H1 (cell line): ENCODE measurements around the gene PCDHB3. TPM values are rescaled to one million over a fixed set of nuclear protein-coding genes. Genes with fewer than 3 reads are reported as not detected.

ENCODE experiments used
- CTCF ChIA-PET: fragments of 300-600 bp; sonication (Branson Sonifier 250); formaldehyde crosslinking; loops from one replicate; lab custom pipeline; 2021; ENCODE audit not compliant: partially characterized antibody; lab: Charles Lee
- POLR2A ChIA-PET: fragments of 300-600 bp; sonication (Branson Sonifier 250); formaldehyde crosslinking; loops from one replicate; lab custom pipeline; 2021; ENCODE audit warnings: inconsistent platforms; ENCODE audit not compliant: partially characterized antibody; lab: Charles Lee
- DNase-seq, 2 experiments: peaks; one replicate each; pipeline versions ENCODE4 v3.0.0 to v3.0.0-alpha.2; 2010 to 2022; ENCODE audit warnings: low spot score in 2 of 2, low read depth in 1 of 2, mixed read lengths in 1 of 2
- FAIRE-seq: peaks from 2 replicates; lab custom pipeline; 2011; peaks lifted over from hg19 to GRCh38; lab: Jason Lieb, UNC
- H2AFZ ChIP-seq: 2 replicates; pipeline ENCODE4 v1.8.1; 2012; ENCODE audit warnings: low read length, inconsistent platforms
- H2AK5ac ChIP-seq: 2 replicates; pipeline ENCODE4 v1.6.1; 2013; ENCODE audit warnings: low read depth, low read length
- H2BK120ac ChIP-seq: replicated peaks from 2 replicates; pipeline ENCODE3; 2013; ENCODE audit warnings: low read depth, low read length, inconsistent platforms
- H2BK12ac ChIP-seq: 2 replicates; pipeline ENCODE4 v1.6.1; 2013; ENCODE audit warnings: low read depth, low read length
- H2BK15ac ChIP-seq: 2 replicates; pipeline ENCODE4 v1.6.1; 2013; ENCODE audit warnings: low read length
- H2BK20ac ChIP-seq: 2 replicates; pipeline ENCODE4 v1.6.1; 2013; ENCODE audit warnings: low read length
- H2BK5ac ChIP-seq: 2 replicates; pipeline ENCODE4 v1.6.1; 2013; ENCODE audit warnings: low read depth, low read length
- H3K14ac ChIP-seq: 2 replicates; pipeline ENCODE4 v1.6.1; 2013; ENCODE audit warnings: inconsistent platforms; ENCODE audit not compliant: insufficient read length
- H3K18ac ChIP-seq: 2 replicates; pipeline ENCODE4 v1.6.1; 2013; ENCODE audit warnings: low read length; ENCODE audit errors: extremely low read depth
- H3K23ac ChIP-seq: 2 replicates; pipeline ENCODE4 v1.6.1; 2013; ENCODE audit warnings: inconsistent platforms; ENCODE audit not compliant: insufficient read length
- H3K23me2 ChIP-seq: 2 replicates; pipeline ENCODE4 v1.6.1; 2013; ENCODE audit warnings: low read depth, low read length
- H3K27ac ChIP-seq: 2 replicates; pipeline ENCODE4 v1.6.1; 2011; ENCODE audit warnings: low read depth, low read length, inconsistent platforms
- H3K27me3 ChIP-seq, 4 experiments: replicated peaks in 1 of 4; 1 replicate in 1 of 4; 2 replicates in 3 of 4; pipeline versions ENCODE4 v1.6.1 to v1.8.1; 2011 to 2013; ENCODE audit warnings: low read length in 3 of 4, mild to moderate bottlenecking in 3 of 4, inconsistent platforms in 2 of 4, mixed read lengths in 2 of 4, moderate library complexity in 1 of 4; ENCODE audit not compliant: control insufficient read depth in 3 of 4, insufficient read depth in 3 of 4; ENCODE audit errors: extremely low read depth in 1 of 4
- H3K36me3 ChIP-seq, 4 experiments: 2 replicates each; pipeline versions ENCODE4 v1.6.1 to v1.8.1; 2011 to 2013; ENCODE audit warnings: mild to moderate bottlenecking in 4 of 4, low read length in 3 of 4, moderate library complexity in 2 of 4, control low read depth in 1 of 4, inconsistent platforms in 1 of 4; ENCODE audit not compliant: insufficient read depth in 4 of 4, control insufficient read depth in 2 of 4
- H3K4ac ChIP-seq: replicated peaks from 2 replicates; pipeline ENCODE3; 2013; ENCODE audit warnings: low read length, low read depth, mixed read lengths, inconsistent platforms; ENCODE audit not compliant: insufficient read length
- H3K4me1 ChIP-seq, 4 experiments: replicated peaks in 1 of 4; 1 replicate in 1 of 4; 2 replicates in 3 of 4; pipeline versions ENCODE4 v1.6.1 to v1.8.1; 2011 to 2013; ENCODE audit warnings: low read length in 3 of 4, inconsistent platforms in 2 of 4, mixed read lengths in 1 of 4; ENCODE audit not compliant: insufficient read depth in 4 of 4, control insufficient read depth in 3 of 4
- H3K4me2 ChIP-seq, 2 experiments: 2 replicates each; pipeline versions ENCODE4 v1.6.1 to v1.8.1; 2011 to 2013; ENCODE audit warnings: low read depth in 2 of 2, low read length in 2 of 2, control low read depth in 1 of 2, inconsistent platforms in 1 of 2, mild to moderate bottlenecking in 1 of 2; ENCODE audit not compliant: insufficient read depth in 1 of 2
- H3K4me3 ChIP-seq, 4 experiments: fragments of 200-600, 300-600 bp in 1 of 4; sonication (generic), shearing (Covaris generic), sonication (Bioruptor Twin) in 1 of 4; 2 replicates each; pipeline versions ENCODE4 v1.5.1 to v1.8.1; 2011 to 2016; ENCODE audit warnings: low read length in 4 of 4, low read depth in 3 of 4, control low read depth in 2 of 4, inconsistent platforms in 2 of 4, mild to moderate bottlenecking in 2 of 4, mixed read lengths in 1 of 4, moderate library complexity in 1 of 4; ENCODE audit not compliant: insufficient read depth in 2 of 4; ENCODE audit errors: extremely low read depth in 1 of 4
- H3K56ac ChIP-seq: replicated peaks from 2 replicates; pipeline ENCODE3; 2013; ENCODE audit warnings: low read depth, mild to moderate bottlenecking, mixed read lengths, low read length, inconsistent platforms; ENCODE audit not compliant: insufficient read length
- H3K79me1 ChIP-seq: 2 replicates; pipeline ENCODE4 v1.6.1; 2013; ENCODE audit warnings: low read depth, low read length, control low read depth
- H3K79me2 ChIP-seq, 2 experiments: 2 replicates each; pipeline versions ENCODE4 v1.6.1 to v1.8.1; 2012 to 2013; ENCODE audit warnings: low read length in 2 of 2, mild to moderate bottlenecking in 2 of 2, inconsistent platforms in 1 of 2; ENCODE audit not compliant: insufficient read depth in 2 of 2, control insufficient read depth in 1 of 2
- H3K9ac ChIP-seq, 4 experiments: replicated peaks in 1 of 4; 1 replicate in 1 of 4; 2 replicates in 3 of 4; pipeline versions ENCODE4 v1.6.1 to v1.8.1; 2011 to 2013; ENCODE audit warnings: low read depth in 3 of 4, low read length in 3 of 4, control low read depth in 2 of 4, mild to moderate bottlenecking in 2 of 4, moderate library complexity in 2 of 4, inconsistent platforms in 1 of 4; ENCODE audit errors: extremely low read depth in 1 of 4
- H3K9me3 ChIP-seq, 2 experiments: 2 replicates each; pipeline versions ENCODE4 v1.6.1 to v1.8.1; 2012 to 2013; ENCODE audit warnings: mild to moderate bottlenecking in 2 of 2, moderate library complexity in 2 of 2, control low read depth in 1 of 2, inconsistent platforms in 1 of 2, low read depth in 1 of 2, low read length in 1 of 2, mixed read lengths in 1 of 2; ENCODE audit not compliant: insufficient read depth in 2 of 2
- H4K20me1 ChIP-seq, 2 experiments: replicated peaks in 1 of 2; 2 replicates each; pipeline versions ENCODE3 to v1.8.1; 2011 to 2013; ENCODE audit warnings: inconsistent platforms in 2 of 2, low read length in 2 of 2, mild to moderate bottlenecking in 1 of 2; ENCODE audit not compliant: insufficient read depth in 2 of 2, control insufficient read depth in 1 of 2
- H4K5ac ChIP-seq: 2 replicates; pipeline ENCODE4 v1.6.1; 2013; ENCODE audit warnings: low read length, low read depth, mixed read lengths, inconsistent platforms; ENCODE audit not compliant: insufficient read length
- H4K8ac ChIP-seq: 2 replicates; pipeline ENCODE4 v1.8.0; 2013; ENCODE audit warnings: mild to moderate bottlenecking, moderate library complexity, low read length, inconsistent platforms; ENCODE audit not compliant: insufficient read depth; ENCODE audit errors: extremely low read depth
- H4K91ac ChIP-seq: replicated peaks from 2 replicates; pipeline ENCODE3; 2013; ENCODE audit warnings: low read length, mixed read lengths, inconsistent platforms; ENCODE audit not compliant: insufficient read length
- BACH1 ChIP-seq: IDR thresholded peaks from 2 replicates; pipeline ENCODE4 v1.6.1; 2012; ENCODE audit warnings: low read length, improper control_type of control experiment
- CTCF ChIP-seq, 3 experiments: IDR thresholded peaks; 1 replicate in 2 of 3; 2 replicates in 1 of 3; pipeline versions ENCODE4 v1.5.1 to v1.6.1; 2011; ENCODE audit warnings: low read length in 3 of 3, mild to moderate bottlenecking in 3 of 3, inconsistent platforms in 2 of 3, low read depth in 1 of 3, moderate library complexity in 1 of 3; ENCODE audit not compliant: insufficient read depth in 1 of 3; ENCODE audit errors: control extremely low read depth in 1 of 3
- JUN ChIP-seq: IDR thresholded peaks from 2 replicates; pipeline ENCODE4 v1.6.1; 2011; ENCODE audit warnings: low read depth, mild to moderate bottlenecking, improper control_type of control experiment, low read length
- POLR2AphosphoS5 ChIP-seq: IDR thresholded peaks from 2 replicates; pipeline ENCODE4 v1.6.1; 2011; ENCODE audit warnings: low read depth, low read length
- RAD21 ChIP-seq, 2 experiments: IDR thresholded peaks in 1 of 2; conservative IDR thresholded peaks in 1 of 2; 2 replicates each; pipeline ENCODE4 v1.6.1; 2011; ENCODE audit warnings: low read depth in 2 of 2, low read length in 2 of 2, improper control_type of control experiment in 1 of 2, inconsistent platforms in 1 of 2, mild to moderate bottlenecking in 1 of 2, moderate library complexity in 1 of 2
- WGBS, 2 experiments: shearing (Covaris generic) in 1 of 2; methylation state at CpG; one replicate each; pipeline versions ENCODE4 v1.1.6 to v1.1.7; 2013 to 2015; ENCODE audit warnings: low lambda C conversion rate in 2 of 2, mixed read lengths in 2 of 2, inconsistent platforms in 1 of 2, low coverage in 1 of 2, missing lambda C conversion rate in 1 of 2; ENCODE audit not compliant: insufficient replicate concordance in 2 of 2, insufficient coverage in 1 of 2, insufficient read length in 1 of 2; ENCODE audit errors: extremely low coverage in 1 of 2, missing lambda C conversion rate in 1 of 2; 5-methylcytosine and 5-hydroxymethylcytosine counted together
- polyA plus RNA-seq, 7 experiments: library from polyadenylated mRNA; depleted of rRNA in 3 of 7; stranded (reverse) in 5 of 7; unstranded in 2 of 7; fragments of >200 nt in 5 of 7; fragments of 200-250 nt in 2 of 7; gene quantifications; 1 replicate in 5 of 7; 2 replicates in 1 of 7; 4 replicates in 1 of 7; pipeline versions ENCODE4 v1.2.1 to v1.2.3, GENCODE V29; 2011 to 2013; ENCODE audit warnings: missing spikeins in 2 of 7, mixed read lengths in 2 of 7
- total RNA-seq: library from RNA; stranded (reverse); fragmentation: NEBNext Ultra II Directional; extraction: Animal tissue kit (Norgen Biotek cat#: 25700); gene quantifications from 2 replicates; pipeline ENCODE4 v1.2.1, GENCODE V29; 2021

Gene PCDHB3
- total and polyA plus RNA-seq, 2 of the 8 experiments (the other 6 are each of a cell fraction or from before 2014, with no cell fraction given), result 1.6 to 3.4 TPM

DNA sequence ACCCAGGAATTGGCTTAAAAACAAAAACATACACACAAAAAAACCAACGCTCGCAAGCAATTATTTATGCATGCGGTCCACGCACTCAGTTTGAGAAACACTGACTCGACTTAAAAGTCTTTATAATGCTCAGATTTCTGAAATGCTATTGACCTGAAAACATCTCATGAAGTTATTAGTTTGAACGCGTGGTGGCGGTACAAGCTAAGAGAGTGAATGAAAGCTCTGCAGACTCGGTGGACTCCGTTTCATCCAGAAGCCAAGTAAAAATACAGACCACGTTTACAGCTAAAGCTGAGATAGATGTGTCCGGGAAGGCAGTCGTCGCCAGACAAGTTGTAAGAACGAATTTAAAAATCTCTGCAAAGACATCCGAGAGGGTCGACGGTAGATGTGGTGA is 49.5 kb downstream of the PCDHB3 start, which contains the start of gene PCDHB6:
Gene PCDHB6 (plus strand): TSS at position 246 of the 400 bp plus-strand sequence. CDS start 201 bp downstream, outside the sequence.
- H3K9me3 ChIP-seq, result peaks cover 5 to 11% of the 10 kb centered on the region in 2 experiments; a peak in 2 of 4 replicates
- TF ChIP-seq CTCF (IDR thresholded peaks at IDR 0.05; ENCODE audit: control extremely low read depth in 1 of 3, insufficient read depth in 1 of 3, low read depth in 1 of 3, low read length in 3 of 3) (peak in 2 of 3 experiments; percentile 39 to 44; a peak in 2 of 4 replicates), JUN (no peak), BACH1 (no peak), POLR2AphosphoS5 (no peak), RAD21 (IDR thresholded peaks at IDR 0.05 in 1 of 2, conservative IDR thresholded peaks at IDR 0.05 in 1 of 2; ENCODE audit: low read depth in 2 of 2, low read length in 2 of 2) (peak; percentile 37 to 46; a peak in 3 of 4 replicates)
- TF ChIP-seq, all 59 proteins: peak for 2
- H2BK15ac ChIP-seq, result no peak within 1 kb of the TSS
- no peaks in the 10 kb centered on the region for H3K79me1 ChIP-seq
- H3K14ac ChIP-seq, result no peak within 1 kb of the TSS
- no peaks in the 10 kb centered on the region for H3K27me3 ChIP-seq
- 76% methylated on average over 18 of the region's 18 CpGs; no CpG with 5 or more reads in 1 of the 2 experiments for WGBS, 2 experiments
- H3K23ac ChIP-seq, result no peak within 1 kb of the TSS
- H3K18ac ChIP-seq, result no peak within 1 kb of the TSS
- no peak within 1 kb of the TSS for H3K4ac ChIP-seq
- H4K8ac ChIP-seq, result no peak within 1 kb of the TSS; the same call in 1 of the 2 replicates
- H2BK12ac ChIP-seq, result no peak within 1 kb of the TSS
- H2BK20ac ChIP-seq, result no peak within 1 kb of the TSS
- H2AFZ ChIP-seq, result no peak within 1 kb of the TSS
- no peaks in the 10 kb centered on the region for H4K20me1 ChIP-seq
- H3K4me3 ChIP-seq, result no peak within 1 kb of the TSS
- DNase-seq, result peak in 1 of 2 experiments; percentile 60
- no peak within 1 kb of the TSS for H3K4me2 ChIP-seq
- ChIA-PET POLR2A (interaction anchor here (0.8 kb wide), 1 partner anchor 14 kb away, joined by 3 read pairs; no protein-coding TSS in a partner anchor), CTCF (interaction anchor here (0.9 to 1.9 kb wide), 13 partner anchors 9 to 267 kb away, joined by 3 to 9 read pairs (median 5); partner anchors contain the start of genes PCDHB10, PCDHB11, PCDHB12 and PCDHB2)
- H4K91ac ChIP-seq, result no peak within 1 kb of the TSS
- H3K27ac ChIP-seq, result no peak within 1 kb of the TSS
- H3K36me3 ChIP-seq, result no peaks in the 10 kb centered on the region
- FAIRE-seq, result no peak
- H3K56ac ChIP-seq, result no peak within 1 kb of the TSS
- no peak within 1 kb of the TSS for H2BK5ac ChIP-seq
- no peak within 1 kb of the TSS for H2BK120ac ChIP-seq
- no peak within 1 kb of the TSS for H4K5ac ChIP-seq
- no peak within 1 kb of the TSS for H2AK5ac ChIP-seq
- H3K9ac ChIP-seq, result no peak within 1 kb of the TSS
- H3K79me2 ChIP-seq, result no peaks in the 10 kb centered on the region
- H3K4me1 ChIP-seq, result no peaks in the 10 kb centered on the region
- H3K23me2 ChIP-seq, result no peaks in the 10 kb centered on the region
